ENCODE measurements around the gene DENR.
"Not testable (repeated sequence)": the region's sequence is repeated elsewhere in the genome, so short reads cannot be mapped to it uniquely, and the experiment has no call there.

The DENR gene

DNA sequence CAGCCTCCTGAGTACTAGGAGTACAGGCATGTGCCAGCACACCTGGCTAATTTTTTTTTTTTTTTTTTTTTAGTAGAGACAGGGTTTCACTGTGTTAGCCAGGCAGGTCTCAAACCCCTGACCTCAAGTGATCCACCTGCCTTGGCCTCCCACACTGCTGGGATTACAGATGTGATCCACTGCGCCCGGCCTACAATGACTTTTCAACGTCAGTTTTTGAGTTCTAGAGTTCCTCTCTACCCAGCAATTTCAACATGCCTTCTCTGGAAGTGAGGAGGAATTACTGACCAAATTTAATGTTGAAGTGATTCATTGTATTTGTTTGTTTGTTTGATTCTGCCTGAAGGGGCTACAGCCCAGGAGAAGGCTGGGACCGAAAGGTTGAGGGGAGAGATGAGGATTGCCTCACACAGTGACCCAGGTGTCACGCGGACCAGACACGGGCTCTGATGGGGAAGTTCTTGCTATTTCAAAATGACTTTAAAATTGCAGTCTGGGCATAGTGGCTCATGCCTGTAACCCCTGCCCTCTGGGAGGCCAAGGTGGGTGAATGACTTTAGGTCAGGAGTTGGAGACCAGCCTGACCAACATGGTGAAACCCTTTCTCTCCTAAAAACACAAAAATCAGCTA lies 8.6 kb upstream of the DENR start:
- DNase-seq, result peak in 1 of 2 donors; percentile 43

DNA sequence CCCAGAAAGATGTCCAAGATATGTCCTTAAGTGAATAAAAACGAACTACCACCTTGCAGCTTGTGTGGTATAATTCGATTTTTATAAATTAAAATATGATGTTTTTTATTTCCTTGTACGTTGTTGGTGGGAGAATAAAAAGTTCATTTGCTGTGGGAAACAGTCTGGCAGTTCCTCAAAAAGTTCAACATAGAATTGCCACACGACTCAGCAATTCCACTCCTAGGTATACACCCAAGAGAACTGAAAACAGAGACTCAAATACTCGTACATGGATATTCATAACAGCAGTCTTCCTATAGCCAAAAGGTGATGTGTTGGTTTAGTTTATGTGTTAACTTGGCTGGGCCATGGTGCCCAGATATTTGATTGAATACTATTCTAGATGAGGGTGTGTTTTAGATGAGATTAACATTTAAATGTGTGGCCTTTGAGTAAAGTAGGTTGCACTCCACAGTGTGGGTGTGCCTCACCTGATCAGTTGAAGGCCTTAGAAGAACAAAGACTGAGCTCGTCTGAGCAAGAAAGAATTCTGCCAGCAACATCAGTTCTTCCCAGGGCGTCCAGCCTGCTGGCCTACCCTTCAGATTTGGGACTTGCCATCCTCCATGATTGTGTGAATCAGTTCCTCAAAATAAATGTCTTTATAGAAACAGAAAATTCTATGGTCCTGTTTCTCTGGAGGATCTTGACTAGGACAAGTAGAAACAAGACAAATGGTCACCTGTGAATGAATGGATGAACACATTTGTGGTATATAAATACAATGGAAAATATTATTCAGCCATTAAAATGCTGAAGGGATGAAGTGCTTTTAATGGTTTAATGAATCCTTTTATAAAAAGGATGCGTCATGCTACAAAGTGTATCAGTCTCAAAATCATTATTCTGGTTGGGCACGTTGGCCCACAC lies 5.1 kb upstream of the DENR start:
- no peak for DNase-seq

DNA sequence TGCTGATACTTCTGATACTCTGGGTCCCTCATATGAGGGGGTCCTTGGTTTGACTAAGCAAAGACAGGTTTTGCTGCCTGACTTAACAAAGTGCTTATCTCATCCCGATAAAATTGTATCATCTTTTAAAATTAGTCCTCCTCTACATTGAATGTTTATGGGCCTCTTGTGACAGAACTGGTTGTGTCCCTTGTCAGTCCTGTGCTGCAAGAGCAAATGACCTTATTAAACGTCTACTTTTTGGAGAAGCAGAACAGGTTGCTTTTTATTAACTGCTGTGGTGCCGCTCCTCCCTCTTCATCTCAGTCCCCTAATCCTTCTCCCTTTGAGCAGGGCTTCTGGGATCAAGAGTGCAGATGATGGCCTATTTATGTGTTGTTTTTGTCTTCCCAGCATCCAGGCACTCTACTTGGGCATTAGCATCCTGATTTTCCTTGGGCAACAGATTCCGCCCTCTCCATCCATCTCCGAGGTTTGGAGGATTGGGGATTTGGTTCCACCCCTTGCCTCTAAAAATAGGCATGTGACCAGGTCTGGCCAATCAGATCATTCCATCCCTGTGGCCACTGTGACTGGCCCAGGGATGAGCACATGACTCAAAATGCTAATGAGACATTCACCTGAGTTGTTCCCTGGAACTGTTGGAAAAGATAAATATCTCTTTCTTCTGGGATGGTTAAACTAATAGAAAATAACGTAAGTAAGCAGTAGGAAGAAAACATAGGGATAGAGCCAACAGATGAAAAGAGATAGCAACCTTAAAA lies 2.9 kb upstream of the DENR start:
- DNase-seq, result no peak

DNA sequence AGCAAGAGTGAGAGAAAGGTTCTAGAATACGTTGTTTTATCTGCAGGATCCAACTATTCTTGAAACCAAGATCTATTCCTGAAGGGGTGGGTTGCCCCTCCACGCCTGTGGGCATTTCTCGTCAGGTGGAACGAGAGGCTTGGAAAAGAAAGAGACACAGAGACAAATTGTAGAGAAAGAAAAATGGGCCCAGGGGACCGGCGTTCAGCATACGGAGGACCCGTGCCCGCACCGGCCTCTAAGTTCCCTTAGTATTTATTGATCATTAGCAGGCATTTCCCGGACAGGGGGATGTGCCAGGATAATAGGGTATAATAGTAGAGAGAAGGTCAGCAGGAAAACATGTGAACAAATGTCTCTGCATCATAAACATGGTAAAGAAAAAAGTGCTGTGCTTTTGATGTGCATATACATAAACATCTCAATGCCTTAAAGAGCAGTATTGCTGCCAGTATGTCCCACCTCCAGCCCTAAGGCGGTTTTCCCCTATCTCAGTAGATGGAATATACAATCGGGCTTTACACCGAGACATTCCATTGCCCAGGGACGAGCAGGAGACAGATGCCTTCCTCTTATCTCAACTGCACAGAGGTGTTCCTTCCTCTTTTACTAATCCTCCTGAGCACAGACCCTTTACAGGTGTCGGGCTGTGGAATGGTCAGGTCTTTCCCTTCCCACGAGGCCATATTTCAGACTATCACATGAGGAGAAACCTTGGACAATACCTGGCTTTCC lies 1.7 kb upstream of the DENR start:
- DNase-seq, result not testable (repeated sequence)

DNA sequence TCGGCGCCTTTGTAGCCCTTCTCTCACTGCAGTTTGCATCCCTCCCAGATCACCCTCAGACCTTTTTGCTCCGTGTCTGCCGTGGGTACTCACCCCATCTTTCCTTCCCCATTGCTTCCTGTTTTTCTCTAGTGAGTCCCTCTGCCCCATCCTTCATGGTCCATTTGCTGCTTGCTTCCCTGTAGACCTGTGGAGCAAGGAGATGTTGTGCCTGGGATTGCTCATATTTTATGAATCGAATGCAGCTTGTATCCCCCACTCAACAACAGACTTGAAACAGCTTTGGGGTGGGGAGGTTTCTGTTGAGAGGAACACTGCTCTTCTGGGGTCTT lies 661 bp downstream of the DENR start:
- DNase-seq, result no peak

DNA sequence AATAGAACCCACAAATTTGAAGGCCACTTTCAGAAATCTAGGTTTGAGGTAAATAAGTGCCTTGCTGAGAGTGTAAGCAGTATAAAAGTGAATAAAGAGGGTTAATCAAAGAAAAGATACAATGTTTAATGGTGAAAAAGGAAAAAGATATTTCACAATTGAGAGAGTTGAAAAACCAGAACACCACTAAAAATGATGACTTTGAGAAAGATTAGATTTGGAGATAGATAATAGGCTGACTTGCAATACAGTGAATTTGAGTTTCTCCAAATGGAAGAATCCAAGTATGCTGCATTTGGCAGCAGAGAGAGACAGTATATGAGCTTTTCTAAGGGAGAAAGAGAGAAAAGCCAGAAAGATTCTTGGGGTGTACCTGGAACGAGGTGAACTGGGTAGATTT lies 2.2 kb downstream of the DENR start:
- DNase-seq, result no peak

DNA sequence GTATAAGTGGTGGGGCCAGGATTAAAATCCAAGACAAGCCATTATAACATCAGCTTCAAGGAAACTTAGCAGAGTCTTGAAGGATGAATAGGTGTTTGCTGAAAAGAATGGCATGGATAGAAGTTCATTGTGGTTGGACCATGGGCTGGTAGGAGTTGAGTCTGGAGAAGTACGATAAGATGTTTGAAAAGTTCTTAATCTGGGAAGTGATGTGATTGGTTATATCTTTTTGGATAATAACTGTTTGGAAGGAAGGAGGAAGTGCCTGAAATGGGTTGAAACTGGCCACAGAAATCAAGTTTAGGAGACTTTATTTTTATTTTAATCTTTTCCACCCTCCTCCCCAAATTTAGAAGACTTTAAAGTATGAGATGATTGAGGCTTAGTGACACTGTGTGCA lies 4.9 kb downstream of the DENR start:
- no peak for DNase-seq

DNA sequence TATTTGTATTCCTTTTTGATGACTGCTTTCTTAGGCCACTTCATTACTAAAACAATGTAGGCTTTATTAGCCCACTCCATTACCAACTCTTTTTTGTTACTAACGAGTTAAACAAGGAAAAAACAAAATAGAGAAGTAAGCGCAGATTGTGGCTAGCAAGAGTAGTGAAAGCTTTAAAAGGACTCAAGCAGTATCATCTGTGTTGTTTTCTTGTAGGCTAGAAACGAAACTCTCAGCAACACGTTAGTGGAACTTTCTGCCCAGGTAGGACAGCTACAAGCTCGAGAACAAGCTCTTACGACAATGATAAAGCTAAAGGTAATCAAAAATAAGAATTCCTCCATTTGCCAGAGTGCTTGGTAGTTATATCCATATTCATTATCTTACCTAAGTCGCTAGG lies 32.9 kb downstream of the DENR start:
- DNase-seq, result no peak

DNA sequence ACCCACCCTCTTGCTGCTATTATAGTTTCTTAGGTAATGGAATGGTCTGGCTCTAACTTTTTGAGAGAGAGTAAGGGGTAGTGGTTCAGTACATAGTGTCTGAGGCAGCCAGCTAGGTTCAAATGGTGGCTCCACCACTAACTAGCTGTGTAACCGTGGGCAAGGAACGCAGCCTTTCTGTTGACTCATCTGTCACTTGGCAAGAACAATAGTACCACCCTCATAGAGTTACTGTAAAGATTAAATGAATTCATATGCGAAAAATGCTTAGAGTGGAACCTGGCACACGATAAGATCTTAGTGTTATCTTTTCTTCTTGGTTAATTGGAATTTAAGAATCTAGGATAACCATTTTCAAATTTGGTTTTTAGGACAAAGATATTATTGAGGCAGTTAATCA lies 35.8 kb downstream of the DENR start:
- no peak for DNase-seq

DNA sequence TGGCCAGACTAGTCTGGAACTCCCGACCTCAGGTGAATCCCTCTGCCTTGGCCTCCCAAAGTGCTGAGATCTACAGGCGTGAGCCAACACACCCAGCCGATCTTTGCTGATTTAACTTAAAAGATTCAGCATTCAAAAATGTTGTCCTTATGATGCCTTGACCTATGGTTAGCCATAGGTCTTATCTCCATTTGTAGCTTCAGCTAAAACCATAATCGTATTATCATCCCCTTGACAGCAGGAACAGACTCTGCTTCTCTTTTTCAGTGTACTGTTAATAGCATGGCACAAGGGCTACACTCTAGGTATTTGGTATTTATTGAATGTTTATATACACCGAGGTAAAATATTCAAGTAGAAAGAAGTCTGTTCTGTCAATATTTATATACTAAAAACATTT lies 37.0 kb downstream of the DENR start:
- DNase-seq, result no peak

DNA sequence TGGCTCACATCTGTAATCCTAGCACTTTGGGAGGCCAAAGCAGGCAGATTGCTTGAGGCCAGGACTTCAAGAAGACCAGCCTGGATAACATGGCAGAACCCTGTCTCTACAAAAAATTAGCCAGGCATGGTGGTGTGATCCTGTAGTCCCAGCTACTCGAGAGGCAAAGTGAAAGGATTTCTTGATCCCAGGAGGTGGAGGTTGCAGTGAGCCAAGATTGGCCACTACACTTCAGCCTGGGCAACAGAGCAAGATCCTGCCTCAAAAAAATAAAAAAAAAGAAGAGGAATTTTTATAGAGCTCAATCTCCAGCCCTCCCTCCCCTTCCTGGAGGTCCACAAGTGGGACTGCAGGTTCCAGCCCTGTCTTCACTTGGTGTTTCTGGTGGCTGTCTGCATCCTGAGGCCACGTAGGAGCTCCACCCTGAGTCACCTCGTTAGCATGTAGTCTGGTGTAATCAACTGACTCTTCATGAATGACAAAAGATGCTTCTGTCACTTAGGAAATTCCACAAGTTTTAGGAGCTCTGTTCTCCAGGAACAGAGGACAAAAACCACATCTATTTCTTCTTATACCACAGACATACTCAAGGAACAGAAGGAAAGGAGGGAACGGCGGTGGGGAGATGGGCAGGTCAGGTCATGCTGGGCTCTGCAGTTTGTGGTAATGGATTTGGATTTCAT lies 37.9 kb downstream of the DENR start:
- DNase-seq, result no peak

DNA sequence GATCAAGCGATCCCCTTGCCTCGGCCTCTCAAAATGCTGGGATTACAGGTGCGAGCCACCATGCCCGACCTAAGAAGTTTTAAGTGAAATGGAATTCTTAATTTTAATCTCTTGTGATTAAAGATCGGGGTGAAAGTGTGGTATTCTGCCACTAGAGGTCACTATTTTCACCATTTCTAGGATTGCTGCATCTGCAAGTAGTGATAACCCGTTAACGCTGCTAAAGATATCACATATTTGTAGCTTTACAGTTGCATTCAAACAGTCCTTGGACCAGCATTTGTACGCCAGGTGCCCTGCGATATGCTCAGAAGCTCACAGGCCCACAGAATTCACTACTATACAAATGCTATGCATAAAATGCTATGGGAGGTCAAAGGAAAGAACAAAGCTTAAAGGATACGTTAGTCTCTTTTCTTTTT lies 41.1 kb downstream of the DENR start:
- peak; percentile 3 to 71 for DNase-seq

DNA sequence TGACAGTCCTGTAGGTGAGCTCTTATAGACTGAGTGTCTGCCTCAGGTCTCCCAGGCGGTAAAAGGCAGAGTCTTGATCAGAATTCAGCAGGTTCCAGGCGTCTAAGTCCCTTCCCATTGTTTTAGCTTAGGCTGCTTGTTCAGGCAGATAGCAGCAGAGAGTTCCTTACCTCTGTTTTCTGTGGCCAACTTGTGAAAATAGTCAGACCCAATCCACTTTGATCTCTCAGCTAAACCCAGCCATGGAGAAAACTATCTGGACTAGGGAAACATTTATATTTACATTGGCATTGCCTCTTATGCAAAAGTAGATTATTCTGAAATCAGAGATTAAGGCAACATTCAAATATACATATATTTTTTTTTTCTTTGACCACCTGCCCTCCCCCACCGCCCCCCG lies 43.2 kb downstream of the DENR start:
- no peak for DNase-seq

DNA sequence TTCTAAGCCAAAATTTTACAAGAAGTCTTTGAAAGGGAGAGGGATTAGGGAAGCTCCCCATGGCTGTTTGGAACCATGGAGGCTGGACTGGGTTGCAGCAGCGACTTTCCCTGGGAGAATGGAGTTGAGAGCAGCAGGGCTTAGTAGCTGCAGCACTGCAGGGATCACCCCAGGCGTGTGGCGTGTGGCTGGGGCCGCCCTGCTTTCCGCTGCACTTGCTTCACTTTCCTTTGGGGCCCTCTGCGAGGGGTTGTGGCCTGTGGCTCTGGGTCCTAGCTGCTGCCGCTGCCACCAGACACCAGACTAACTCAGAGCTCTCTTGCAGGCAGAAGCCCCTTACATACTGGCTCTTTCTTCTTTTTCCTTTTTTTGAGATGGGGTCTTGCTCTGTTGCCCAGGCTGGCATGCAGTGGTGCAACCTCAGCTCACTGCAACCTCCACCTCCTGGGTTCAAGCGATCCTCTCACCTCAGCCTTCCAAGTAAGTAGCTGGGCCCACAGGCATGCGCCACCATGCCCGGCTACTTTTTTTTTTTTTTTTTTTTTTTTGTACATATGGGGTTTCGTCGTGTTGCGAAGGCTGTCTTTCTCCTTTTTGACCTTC lies 47.1 kb downstream of the DENR start:
- DNase-seq, result no peak

DNA sequence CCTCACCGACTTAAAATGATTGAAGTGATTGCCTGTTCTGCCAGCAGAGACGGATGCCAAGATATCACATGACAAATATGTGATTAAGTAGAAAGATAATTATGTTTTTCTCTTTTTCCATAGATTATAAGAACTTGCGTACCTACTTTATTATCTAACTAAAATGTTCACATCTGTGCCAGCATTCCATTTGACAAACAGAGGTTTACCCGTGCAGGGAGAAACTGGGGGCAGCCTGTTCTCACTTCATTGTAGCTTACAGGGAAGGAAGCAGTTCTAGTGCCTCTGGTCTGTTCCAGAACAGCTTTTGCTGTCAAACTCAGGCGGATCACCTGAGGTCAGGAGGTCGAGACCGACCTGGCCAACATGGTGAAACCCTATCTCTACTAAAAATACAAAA lies 51.3 kb downstream of the DENR start:
- no peak for DNase-seq

DNA sequence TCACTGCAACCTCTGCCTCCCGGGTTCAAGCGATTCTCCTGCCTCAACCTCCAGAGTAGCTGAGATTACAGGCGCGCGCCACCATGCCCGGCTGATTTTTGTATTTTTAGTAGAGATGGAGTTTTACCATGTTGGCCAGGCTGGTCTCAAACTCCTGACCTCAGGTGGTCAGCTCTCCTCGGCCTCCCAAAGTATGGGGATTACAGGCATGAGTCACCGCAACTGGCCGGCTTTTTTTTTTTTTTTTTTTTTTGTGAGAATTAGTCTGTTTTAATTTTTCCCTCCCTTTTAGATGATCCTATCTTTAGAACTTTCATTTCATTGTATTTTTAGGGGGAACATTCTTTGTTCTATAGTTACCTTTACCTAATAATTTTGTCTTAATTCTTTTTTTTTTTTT lies 52.3 kb downstream of the DENR start:
- DNase-seq, result not testable (repeated sequence)

DNA sequence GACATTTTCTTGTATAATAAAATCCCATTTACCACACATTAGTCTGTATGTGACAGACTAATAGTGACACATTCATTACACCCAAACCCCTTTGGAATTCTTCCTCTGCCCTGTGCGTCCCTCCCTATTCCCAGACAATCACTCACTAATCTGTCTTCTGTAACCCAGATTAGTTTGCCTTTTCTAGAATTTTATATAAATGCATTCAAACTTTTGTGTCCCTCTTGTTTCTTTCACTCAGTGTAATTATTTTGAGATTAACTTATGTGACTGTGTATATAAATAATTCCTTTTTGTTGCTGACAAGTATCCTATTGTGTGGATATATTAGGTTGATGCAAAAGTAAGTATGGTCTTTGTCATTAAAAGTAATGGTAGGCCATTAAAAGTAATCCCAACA lies 55.0 kb downstream of the DENR start:
- no peak for DNase-seq

DNA sequence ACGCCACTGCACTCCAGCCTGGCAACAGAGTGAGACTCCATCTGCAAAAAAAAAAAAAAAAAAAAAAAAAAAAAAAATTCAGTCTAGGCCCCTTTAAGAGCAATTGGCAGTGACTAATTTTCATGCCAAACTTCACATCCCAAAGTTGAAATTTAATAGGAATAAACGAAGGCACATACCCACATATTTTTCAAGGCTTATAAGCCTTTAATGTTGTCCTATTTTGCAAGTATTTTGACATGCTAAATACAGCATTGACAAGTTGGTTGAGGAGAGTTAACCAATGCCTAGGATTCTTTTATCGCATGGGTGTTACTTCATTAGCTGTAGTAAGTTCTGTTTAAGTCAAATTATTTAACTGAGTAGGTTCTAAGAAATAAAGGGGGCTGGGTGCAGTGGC lies 59.2 kb downstream of the DENR start:
- DNase-seq, result no peak

DNA sequence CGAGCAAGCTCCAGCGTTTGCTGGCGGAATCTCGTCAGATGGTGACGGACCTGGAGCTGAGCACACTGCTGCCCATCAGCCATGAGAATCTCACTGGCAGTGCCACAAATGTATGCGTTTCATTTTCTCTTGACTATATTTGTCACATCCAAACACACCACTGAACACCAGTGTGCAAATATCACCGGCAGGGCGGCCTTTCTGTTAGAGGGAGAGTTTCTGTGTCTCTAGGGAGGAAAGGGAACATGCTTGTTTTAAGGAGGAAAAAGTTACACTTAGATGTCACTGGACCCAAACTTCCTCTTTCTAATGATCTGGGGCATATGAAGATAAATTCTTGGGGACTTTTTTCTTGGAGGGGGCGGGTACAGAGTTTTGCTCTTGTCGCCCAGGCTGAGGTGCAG lies 60.7 kb downstream of the DENR start:
- DNase-seq, result peak in 1 of 2 donors; percentile 48

DNA sequence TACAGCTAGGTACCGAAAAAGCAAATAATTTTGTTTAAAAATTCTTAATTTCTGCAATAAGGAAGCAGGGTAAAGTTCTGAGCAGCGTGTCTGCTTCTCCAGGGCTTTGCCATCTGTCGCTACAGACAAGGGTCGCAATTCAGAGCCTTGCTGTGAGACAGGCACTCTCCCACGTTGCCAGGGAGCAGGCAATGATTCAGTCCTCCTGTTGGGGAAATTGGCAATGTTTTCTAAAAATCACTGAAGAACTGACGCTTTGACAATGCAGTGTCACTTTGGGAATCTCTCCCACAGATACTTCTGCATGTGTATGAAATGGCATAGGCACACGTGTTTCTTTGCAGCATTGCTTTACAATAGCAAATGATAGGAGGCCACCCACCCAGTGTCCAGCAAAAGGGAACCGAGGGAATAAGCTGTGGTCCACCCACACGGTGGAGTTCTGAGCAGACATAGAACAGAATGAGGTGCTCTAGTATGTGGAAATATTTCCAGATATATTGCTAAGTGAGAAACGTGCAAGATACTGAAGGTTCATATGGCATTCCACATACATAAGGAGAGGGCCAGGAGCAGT lies 66.7 kb downstream of the DENR start:
- no peak for DNase-seq

DNA sequence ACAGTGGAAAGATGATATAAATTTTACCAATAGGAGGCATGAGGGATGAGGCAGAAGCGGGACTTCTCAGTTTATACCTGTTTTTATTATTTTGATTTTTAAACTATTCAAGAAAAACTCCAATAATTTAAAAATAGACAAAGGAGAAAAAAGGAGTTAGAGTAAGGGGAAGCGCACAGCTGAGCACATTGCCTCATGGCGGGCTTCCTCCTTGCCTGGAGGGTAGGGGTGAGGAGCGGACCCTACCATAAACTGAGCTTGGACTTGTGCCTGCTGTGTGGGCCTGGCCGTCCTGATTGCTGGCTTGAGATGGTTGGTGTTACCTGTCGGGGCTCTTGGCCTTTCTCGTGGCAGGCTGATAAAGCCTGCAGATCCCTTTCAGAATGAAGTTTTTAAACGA lies 67.5 kb downstream of the DENR start:
- DNase-seq, result no peak
